ENCODE measurements around the gene ACSM2B.
"Not testable (repeated sequence)": the region's sequence is repeated elsewhere in the genome, so short reads cannot be mapped to it uniquely, and the experiment has no call there.

Gene ACSM2B, protein sequence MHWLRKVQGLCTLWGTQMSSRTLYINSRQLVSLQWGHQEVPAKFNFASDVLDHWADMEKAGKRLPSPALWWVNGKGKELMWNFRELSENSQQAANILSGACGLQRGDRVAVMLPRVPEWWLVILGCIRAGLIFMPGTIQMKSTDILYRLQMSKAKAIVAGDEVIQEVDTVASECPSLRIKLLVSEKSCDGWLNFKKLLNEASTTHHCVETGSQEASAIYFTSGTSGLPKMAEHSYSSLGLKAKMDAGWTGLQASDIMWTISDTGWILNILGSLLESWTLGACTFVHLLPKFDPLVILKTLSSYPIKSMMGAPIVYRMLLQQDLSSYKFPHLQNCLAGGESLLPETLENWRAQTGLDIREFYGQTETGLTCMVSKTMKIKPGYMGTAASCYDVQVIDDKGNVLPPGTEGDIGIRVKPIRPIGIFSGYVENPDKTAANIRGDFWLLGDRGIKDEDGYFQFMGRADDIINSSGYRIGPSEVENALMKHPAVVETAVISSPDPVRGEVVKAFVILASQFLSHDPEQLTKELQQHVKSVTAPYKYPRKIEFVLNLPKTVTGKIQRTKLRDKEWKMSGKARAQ

DNA sequence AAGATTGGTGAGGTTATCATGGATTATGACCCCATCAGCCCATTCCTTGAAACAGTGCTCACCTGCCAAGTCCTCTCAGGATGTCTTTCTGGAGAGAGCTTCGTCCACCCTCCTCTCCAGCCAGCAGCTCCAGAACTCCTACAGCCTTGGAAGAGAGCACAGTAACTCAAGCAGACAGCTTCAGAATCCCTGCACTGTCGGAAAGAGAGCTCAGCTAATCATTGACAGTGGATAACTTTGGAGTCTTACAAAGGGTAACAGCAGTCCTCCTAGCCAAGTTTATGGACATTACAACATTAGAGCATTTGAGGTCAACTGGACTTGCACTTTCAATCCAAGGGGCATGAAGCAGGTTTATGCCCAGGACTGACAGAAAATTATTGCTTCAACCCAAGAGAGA is at the start of gene ACSM2B:
TSS of gene ACSM2B (minus strand) at position 223 of the 400 bp plus-strand sequence. CDS start 11,522 bp downstream, outside the sequence.
- DNase-seq (ENCODE audit: low read depth), result not testable (repeated sequence)

DNA sequence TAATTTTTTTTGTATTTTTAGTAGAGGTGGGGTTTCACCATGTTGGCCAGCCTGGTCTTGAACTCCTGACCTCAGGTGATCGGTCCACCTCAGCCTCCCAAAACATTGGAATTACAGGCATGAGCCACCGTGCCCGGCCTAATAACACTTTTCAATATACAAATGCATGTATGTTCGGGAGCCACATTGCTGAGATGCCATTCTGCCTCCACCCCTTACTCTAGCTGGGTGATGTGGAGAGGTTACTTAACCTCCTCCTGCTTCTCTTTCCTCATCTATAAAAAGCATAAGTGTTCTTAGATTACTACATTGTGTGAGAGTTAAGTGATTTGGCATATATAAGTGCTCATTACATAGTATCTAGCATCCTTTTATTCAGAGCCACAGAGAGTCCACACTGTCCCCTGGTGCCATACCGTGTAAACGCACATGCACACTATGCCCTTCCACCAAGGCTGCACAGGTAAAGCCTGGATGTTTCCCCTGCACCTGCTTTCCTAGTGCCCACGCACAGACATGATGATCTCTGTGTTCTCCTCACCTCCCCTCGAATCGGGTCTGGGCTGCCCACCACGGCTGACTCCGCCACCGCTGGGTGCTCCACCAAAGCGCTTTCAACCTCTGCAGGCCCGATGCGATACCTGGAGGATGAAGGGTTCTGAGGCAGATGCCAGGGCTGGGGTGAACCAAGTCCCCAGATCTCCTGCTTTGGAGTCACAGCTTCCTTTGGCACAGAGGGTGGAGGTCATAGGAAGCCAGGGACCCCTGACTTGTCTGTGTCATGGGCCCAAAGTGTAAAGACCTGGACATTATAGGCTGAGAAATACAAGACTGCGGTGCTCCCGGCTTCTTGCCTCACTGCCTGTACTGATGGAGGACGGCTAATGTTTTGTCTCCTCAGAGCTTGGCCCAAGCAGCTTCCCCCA is 49.0 kb upstream of the ACSM2B start:
- no peak for DNase-seq (ENCODE audit: low read depth)

DNA sequence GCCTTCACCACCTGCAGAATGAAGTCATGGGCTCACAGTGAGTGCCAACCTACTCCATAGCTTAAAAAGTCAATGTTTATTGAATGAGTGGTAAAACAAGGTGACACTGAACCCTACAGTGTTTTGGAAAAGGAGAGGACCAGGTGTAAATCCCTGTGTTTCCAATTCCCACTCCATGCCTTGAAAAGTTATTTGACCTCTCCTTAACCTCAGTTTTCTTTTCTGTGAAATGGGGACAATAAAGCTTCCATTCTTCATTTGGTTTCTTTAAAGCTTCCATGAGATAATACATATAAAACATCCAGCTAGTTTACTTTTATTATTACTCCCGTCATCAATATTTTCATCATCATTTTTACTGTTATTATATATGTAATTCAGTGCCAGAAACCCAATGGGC is 48.0 kb upstream of the ACSM2B start:
- no peak for DNase-seq (ENCODE audit: low read depth)

DNA sequence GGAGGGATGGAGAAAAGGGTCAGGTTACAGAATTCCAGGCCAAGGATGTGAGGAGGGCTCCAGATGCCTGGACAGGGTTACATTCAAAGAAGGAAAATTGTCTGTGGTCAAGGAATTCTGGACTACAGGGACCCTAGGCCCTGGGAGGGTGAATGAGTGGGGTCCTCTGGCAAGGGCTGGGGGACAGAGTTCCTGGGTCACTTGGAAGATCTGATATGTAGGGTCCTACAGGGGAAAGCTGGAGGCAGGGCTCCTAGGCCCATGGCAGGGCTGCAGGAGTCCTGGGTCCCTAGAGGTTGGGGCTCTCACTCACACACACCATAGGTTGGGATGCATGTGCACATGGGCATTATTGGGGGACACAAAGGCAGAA is 46.3 kb upstream of the ACSM2B start:
- DNase-seq (ENCODE audit: low read depth), result no peak

DNA sequence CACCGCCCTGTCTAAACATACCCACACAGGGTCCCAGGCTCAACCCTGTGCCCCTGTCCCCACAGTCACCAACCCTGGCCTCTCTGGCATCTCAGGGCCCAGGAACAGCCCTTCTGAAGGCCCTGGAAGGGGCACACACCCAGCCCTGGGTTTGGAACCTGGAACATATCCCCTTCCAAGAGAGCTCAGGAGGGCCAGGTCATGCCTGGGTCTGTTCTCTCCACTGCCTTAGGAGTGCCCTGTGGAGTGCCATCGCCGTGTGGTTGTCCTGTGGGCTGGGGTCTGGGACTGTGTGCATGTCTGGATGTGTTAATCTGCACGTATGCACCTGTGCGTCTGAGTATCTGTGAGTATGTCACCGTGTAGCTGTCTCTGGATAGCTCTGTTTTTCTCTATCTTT is 45.2 kb upstream of the ACSM2B start:
- no peak for DNase-seq (ENCODE audit: low read depth)

DNA sequence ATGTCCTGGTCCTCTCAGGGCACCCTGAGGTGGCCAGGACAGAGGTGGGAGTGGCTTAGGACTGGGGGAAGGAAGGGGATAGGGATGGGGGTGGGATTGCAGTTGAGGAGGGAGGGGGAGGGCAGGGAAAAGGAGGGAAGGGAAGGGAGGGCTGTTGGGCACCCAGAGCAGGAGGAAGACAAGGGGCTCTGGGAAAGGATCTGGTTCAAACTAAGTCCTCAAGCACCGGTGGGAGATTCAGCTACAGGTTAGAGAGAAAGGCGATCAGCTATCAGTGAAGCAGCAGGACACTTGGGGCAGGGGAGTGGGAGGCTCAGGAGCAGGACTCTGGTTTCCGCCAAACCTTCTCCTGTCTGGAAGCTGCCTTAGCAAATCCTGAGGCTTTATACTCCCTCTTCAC is 44.6 kb upstream of the ACSM2B start:
- no peak for DNase-seq (ENCODE audit: low read depth)

DNA sequence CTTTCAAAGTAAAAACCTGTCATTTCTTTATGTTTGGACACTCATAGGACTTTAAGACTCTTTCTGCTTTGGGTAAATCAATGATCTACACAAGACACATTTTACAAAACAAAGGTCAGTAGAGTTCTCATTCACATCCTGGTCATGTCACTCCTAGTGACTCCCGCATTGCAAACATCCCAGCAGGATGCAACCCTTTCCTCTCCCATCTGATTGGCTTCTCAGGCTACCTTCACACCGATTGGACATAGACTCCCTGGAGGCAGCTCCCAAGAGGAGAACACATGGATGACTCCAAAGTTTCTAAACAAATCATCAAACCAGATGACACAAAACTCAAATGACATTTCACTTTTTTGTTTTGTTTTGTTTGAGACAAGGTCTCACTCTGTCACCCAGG is 43.8 kb upstream of the ACSM2B start:
- DNase-seq (ENCODE audit: low read depth), result no peak

DNA sequence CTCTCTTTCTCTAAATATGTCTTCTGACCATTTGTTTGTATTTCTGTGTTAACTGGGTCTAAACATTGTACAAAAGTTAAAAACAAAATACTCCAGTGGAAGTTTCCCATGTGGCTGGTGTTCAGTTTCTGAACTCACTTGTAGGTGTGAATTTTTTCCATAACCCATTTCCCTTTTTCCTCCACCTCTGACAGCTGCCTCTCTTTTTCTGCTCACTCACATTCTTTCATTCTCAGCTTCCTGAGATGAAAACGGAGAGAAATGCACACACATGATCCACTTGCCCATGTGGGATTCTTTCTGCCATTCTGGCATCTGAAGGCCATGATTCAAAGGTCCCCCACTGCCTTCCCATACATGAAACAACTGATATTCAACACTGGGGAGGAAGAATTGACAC is 41.1 kb upstream of the ACSM2B start:
- DNase-seq (ENCODE audit: low read depth), result no peak

DNA sequence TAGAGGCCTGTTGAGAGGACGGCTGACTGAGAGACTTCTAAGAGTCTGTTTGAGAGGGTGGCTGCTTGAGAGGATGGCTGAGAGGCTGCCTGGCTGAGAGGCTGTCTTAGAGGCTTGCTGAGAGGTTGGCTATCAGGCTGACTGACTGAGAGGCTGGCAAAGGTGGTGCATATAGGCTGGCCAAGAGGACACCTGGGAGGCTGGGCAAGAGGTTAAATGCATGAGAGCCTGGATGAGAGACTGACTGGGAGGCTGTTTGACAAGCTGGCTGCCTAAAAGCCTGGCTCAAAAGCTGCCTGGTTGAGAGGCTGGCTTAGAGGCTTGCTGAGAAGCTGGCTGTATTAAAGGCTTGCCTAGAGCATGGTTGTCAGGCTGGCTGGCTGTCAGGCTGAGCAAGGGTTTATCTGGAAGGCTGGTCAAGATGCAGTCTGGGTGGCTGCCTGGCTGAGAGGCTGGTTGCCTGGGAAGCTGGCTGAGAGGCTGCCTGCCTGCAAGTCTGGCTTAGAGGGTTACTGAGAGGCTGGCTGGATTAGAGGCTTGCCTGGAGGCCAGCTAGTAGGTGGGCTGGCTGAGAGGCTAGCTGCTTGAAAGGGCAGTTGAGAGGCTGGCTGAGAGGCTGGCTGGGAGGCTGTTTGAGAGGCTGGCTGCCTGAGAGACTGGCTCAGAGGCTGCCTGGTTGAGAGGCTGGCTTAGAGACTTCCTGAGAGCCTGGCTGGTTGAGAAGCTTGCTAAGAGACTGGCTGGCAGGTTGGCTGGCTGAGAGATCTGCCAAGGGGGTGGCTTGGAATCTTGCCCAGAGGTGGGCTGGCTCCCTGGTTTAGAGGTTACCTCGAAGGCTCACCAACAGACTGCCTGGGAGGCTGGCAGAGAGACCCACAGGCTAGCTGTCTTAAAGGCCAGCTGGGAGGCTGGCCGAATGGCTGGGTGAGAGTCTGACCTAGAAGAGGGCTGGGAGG is 38.3 kb upstream of the ACSM2B start:
- DNase-seq (ENCODE audit: low read depth), result no peak

DNA sequence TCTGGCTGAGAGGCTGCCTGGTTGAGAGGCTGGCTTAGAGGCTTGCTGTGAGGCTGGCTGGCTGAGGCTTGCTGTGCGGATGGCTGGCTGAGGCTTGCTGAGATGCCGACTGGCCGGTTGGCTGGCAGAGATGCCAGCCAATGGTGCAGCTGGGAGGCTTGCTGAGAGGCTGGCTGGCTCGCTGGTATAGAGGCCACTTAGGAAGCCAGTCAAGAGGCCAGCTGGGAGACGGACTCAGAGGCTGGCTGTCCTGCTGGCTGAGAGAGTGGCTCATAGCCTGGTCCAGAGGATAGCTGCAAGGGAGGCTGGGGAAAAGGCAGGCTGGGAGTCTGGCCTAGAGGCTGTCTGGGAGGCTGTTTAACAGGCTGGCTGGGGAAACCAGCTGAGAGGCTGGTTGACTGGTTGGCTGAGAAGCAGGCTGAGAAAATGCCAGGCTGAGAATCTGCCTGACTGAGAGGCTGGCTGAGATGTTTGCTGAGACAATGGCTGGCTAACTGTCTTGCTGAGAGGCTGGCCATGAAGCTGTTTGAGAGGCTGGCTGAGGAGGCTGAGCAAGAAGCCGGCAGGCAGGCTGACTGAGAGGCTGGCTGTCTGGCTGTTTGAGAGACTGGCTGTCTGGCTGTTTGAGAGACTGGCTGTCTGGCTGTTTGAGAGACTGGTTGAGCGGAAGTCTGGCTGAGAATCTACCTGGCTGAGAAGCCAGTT is 37.5 kb upstream of the ACSM2B start:
- DNase-seq (ENCODE audit: low read depth), result no peak

DNA sequence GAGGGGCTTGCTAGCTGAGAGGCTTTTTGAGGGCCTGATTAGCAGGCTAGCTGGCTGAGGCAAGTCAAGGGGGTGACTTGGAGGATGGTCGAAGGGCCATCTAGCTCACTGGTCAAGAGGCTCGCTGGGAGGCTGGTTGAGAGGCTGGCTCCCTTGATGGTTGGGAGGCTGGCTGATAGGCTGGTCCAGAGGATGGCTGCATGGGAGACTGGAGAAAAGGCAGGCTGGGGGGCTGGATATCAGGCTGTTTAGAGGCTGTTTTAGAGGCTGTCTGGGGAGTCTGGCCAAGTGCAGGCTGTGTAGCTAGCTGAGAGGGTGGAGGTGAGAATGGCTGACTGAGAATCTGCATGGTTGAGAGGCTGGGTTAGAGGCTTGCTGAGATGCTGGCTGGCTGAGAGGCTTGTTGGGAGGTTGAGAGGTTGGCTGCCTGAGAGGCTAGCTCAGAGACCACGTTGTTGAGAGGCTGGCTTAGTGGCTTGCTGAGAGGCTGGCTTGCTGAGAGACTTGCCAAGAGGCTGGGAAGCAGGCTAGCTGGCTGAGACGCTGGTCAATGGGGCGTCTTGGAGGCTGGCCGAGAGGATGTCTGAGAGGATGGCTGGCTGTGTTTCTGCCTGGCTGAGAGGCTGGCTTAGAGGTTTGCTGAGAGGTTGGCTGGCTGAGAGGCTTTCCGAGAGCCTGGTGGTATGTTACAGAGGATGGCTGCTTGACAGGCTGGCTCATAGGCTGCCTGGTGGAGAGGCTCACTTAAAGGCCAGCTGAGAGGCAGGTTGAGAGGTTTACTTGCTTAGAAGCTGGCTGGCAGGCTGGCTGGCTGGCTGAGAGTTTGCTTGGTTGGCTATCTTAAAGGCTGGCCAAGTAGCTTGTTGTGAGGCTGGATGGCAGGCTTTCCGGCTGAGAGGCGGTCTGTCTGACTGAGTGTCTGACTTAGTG is 36.6 kb upstream of the ACSM2B start:
- DNase-seq (ENCODE audit: low read depth), result no peak

DNA sequence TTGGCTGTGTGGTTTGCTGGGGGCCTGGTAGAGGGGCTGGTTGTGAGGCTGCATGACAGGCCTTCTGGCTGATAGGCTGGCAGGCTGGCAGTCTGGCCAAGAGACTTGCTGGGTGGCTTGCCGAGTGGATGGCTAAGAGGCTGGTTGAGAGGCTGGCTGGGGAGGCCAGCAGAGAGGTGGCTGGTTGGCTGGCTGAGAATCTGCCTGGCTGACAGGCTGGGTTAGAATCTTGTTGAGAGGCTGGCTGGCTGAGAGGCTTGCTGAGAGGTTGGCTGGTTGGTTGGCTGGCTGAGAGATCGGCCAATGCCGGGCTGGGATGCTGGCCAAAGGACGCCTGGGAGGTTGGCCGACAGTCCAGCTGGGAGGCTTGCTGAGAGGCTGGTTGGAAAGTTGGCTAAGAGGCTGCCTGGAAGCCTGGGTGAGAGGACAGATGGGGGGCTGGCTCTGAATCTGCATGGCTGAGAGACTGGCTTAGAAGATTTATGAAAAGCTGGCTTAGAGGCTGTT is 35.9 kb upstream of the ACSM2B start:
- no peak for DNase-seq (ENCODE audit: low read depth)

DNA sequence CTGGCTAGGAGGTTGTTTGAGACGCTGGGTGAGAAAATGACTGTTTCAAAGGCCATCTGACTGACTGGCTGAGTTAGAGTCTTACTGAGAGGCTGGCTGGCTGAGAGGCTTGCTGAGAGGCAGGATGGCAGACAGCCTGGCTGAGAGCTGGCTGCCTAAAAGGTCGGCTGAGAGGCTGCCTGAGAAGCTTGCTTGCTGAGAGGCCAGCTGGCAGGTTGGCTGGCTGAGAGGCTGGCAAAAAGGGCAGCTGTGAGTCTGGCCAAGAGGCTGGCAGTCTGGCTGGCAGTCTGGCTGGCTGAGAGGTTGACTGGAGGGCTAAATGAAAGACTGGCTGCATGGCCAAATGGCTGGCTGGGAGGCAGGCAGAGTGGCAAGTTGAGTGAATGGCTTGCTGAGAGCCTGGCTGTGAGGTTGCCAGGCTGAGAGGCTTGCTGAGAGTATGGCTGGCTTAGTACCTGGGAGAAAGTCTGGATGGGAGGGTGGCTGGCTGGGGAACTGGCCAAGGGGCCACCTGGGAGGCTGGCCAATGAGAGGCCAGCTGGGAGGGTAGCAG is 35.3 kb upstream of the ACSM2B start:
- no peak for DNase-seq (ENCODE audit: low read depth)

DNA sequence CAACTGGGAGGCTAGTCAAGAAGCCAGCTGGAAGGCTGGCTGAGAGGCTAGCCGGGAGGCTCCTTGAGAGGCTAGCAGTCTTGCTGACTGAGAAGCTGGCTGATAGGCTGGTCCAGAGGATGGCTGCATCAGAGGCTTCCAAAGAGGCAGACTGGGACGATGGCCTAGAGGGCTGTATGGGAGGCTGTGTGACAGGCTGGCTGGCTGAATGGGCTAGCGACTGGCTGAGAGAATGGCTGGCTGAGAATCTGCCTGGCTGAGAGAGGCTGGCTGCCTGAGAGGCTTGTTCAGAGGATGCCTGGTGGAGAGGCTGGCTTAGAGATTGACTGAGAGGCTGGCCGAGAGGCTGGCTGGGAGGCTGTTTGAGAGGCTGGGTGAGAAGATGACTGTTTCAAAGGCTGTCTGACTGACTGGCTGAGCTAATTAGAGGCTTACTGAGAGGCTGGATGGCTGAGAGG is 34.8 kb upstream of the ACSM2B start:
- no peak for DNase-seq (ENCODE audit: low read depth)

DNA sequence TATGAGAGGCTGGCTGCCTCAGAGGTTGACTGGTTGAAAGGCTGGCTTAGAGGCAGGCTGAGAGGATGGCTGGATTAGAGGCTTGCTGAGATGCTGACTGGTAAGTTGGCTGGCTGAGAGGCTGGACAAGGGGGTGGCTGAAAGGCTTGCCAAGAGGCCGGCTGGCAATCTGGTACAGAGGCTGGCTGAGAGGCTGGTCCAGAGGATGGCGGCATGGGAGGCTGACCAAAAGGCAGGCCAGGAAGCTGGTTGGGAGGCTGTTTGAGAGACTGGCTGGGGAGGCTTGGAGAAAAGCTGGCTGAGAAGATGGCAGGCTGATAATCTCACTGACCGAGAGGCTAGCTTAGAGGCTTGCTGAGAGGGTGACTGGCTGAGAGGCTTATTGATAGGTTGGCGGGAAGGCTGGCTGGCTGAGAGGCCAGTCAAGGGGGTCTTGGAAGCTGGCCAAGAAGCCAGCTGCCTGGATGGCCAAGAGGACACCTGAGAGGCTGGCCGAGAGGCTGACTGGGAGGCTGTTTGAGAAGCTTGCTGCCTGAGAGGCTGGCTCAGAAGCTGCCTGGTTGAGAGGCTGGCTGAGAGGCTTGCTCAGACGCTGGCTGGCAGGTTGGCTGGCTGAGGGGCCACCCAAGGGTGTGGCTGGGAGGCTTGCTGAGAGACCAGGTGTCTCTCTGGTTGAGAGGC is 34.2 kb upstream of the ACSM2B start:
- no peak for DNase-seq (ENCODE audit: low read depth)

DNA sequence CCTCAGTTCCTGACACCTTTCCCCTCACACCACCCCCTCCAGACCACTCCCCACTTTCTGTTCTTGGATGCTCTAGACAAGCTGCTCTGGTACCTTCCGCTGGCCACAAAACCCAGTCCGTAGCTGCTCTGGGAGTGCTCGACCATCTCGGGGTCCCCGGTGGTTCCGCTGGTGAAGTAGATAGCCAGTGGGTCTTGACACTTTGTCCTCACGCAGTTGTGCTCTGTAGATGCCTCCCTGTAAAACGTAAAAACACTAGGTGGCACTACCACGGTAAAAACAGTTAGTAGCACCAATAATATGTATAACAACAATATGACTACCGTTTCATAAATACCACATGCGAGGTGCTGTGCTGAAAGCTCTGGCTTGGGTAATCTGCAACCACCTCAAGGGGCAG is 26.0 kb upstream of the ACSM2B start:
- DNase-seq (ENCODE audit: low read depth), result not testable (repeated sequence)

DNA sequence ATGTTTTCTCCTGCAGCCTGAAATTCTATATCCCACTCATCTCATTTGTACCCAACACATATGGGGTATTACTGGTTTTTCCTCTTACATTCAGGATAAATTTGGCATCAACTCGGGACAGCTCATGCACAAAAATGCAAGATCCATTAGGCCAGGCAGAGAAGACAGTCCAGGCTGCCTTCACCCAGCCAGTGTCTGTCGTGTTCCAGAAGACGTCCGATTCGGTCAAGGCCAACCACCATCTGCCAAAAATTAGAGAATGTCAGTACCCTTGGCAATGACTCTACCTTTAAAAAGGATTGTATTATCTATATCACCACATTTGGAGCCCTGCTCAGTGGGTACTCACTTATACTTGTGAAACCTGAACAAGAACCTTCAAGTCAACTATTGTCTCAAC is 23.3 kb upstream of the ACSM2B start:
- not testable (repeated sequence) for DNase-seq (ENCODE audit: low read depth)

DNA sequence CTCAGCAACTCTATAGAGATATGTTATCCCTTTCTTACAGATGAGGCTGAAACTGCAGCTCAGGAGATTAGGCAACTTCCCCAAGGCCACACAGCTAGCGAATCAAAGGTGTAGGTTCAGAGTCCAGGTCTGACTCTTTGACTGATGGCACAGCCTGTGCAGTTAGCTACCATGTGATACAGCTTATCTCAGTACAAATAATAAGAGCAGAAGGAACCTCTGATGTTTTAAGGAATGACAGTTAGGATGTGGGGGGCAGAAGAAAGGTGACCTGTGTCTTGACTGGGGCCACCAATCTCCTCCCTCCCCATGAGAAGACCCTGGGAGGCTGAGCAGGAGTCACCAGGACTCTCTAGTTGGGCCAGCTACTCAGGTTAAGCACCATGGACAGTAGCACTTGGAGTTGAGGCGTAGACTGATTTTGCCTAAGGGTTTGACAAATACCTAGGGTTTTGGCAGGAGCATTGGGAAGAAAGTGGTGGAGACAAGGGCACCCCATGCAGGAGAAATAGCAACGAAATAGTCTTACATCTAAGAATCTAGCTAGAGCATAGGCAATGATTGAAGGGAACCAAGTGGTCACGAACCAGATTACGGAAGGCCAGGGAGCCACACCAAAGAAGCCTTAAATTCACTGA is 22.8 kb upstream of the ACSM2B start:
- DNase-seq (ENCODE audit: low read depth), result no peak

Measured in HS-27A (cell line).